ENCODE measurements around the gene AHRR.
A peak's percentile ranks its signal among the peaks of the same experiment; 100 is the strongest.

AHRR gene

DNA sequence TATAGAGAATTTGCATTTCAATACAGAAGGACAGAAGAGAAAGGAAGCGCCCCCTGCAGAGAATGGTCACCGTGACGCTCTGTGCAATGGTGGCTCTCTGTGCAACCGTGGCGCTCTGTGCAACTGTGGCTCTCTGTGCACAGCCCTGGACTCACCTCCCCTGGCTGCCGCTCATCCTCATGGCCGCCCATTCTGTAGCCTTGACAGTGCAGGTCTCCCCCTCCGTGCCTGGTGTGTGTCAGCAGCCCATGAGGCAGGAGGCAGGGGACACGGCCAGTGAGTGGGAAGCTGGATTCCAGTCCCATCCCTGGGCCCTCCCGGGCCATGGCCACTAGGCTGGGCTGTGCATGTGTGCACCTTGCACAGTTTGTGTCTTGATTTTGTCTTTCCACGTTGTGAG is 133.4 kb downstream of the AHRR start:
- DNase-seq (ENCODE audit: low read depth in 2 of 3, low spot score in 1 of 3): no peak

DNA sequence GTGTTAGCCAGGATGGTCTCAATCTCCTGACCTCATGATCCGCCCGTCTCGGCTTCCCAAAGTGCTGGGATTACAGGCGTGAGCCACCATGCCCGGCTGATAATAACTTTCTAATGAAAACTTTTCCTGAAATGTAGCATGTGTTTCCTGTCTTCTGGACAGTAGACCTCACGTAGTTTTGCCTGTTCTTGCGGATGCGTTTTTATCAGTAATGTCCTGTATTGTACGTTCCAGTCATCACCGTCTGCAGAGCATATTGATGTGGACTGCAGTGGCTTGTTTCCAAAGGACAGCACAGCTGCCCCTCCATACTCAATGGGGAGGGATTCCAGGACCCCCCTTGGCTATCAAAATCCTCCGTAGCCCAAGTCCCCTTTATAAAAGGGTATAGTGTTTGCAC is 134.3 kb downstream of the AHRR start:
- no peak for DNase-seq (ENCODE audit: low read depth in 2 of 3, low spot score in 1 of 3)

DNA sequence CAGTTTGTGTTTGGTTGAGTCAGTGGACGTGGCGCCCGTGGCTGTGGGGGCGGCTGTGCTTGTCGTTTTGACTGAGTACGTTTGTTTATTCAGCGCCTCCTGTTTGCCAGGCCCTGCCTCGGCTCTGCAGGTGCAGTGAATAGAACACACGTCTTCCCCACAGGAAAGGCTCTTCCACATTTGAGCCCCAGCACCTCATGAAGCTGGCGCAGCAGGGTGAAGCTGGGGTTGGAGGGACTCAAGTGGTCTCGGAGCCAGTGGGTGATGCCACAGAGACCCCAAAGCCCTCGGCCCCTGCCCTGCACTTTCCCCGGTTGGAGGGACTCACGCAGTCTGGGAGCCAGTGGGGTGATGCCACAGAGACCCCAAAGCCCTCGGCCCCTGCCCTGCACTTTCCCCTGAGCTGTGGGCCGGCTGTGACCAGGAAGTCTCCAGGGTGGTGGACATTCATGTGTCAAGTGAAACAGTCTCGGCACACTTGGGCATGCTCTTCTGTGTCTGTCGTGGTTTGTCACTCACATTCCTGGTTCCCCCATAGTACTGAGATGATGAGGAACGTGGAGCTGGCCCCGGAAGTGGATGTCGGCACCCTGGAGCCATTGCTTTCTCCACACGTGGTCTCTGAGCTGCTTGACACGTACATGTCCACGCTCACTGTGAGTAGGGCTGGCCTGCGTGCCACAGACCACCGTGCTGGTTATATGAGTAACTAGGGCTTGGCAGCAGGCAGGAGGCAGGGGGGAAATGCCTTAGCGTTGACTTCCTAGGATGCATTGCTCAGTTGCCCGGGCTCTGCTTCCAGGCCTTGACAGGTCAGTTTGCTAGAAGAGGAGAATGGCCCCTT is 135.1 kb downstream of the AHRR start:
- no peak for DNase-seq (ENCODE audit: low read depth in 2 of 3, low spot score in 1 of 3)

DNA sequence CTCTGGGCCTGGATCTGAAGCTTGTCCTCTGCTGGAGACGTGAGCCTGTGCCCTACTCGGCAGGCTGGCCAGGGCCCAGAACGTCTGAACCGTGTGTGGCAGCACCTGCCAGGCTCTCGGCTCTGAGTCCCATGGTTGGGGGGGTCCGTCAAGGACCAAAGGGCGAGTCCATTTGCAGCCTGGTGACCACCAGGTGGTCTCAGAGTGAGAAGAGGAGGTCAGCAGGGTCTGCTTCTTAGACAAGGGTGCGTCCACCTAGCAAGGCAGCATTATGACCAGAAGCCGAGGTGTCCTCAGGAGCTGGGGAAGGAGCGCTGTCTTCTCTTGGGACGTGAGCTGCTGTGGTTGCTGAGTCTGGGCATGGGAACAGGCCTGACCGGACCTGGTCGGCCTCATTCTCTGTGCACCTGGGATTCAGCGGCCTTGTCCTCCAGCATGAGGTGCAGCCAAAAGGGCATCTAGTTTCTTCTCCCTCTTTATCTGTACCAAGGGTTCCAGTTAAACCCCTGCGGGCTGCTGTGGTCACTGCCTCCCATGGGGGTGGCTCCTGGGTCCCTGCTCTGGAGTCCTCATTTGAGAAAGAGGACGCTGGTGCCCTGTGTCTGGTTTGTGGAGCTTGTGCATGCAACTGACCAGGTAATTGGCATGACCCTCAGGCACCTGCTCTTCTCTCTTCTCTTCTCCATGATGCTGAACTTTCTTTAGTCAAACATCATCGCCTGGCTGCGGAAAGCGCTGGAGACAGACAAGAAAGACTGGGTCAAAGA is 135.9 kb downstream of the AHRR start:
- DNase-seq (ENCODE audit: low read depth in 2 of 3, low spot score in 1 of 3): no peak

DNA sequence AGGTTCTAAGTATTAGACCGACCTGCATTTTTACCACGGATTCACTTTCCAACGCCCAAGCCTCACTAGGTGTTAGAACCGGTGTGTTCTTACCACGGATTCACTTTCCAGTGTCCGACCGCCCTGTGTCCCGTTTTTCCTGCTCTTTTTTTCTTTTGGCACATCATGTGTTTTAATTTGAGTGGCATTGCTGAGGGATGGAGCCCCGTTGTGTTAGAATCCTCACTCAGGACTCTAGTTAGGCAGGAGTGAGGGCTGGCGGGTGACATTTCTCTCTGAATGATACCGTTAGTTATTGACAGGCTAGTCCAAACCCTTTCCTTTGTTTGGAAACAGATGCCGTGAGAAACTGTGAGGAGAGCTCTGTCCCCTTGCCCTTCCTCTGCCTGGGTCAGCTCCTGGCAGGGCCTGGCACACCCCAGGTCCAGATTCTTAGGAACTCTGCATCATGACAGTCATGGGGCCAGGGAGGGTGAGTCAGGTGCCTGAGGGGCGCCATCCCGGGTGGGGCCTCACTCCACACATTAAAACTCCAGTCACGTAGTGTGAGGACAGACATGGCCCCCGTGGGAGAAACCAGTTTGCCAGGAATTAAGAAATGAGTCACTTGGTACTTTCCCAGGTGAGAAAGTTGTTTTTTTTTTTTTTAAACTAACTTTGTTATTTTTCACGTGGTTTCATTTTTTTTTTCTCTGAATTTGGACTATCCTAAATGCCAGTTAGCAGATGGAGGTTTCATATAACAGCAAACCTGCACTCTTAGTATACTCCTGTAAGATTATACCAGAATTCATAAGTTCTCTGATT is 137.2 kb downstream of the AHRR start:
- peak; percentile 57 to 69 (median 65) for DNase-seq (ENCODE audit: low read depth in 2 of 3, low spot score in 1 of 3)

DNA sequence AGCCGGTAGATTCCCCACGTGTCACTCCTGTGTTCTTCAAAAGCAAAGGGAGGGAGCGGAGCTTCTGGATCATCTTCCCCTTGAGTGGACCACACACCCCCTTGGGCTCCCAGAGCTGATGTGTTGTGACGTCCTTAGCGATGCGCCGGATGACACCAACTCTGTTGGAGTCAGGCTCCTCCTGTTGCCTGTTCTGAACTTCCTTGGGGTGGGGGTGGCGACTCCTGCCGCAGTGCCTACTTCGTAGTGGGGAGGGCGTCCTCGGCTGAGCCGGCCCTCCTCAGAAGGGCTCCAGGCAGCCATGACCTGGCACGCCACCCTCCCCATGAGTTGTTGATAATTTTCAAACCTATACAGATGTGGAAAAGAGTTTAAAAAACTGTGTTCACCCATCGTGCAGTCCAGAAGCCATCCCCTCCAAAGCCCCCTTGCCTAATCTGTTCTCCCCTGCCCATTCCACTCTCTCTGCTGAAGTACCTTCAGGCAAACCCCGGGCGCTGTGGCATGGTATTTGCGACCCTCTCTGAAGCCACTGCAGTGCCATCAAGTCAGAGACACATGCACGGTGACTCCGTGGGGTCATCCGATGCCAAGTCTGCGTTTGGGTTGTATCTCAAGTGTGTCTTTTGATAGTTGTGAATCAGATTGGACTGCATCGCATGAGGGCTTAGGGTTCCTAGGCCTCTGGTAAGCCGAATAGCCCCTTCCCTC is 138.2 kb downstream of the AHRR start:
- DNase-seq (ENCODE audit: low read depth in 2 of 3, low spot score in 1 of 3): no peak

DNA sequence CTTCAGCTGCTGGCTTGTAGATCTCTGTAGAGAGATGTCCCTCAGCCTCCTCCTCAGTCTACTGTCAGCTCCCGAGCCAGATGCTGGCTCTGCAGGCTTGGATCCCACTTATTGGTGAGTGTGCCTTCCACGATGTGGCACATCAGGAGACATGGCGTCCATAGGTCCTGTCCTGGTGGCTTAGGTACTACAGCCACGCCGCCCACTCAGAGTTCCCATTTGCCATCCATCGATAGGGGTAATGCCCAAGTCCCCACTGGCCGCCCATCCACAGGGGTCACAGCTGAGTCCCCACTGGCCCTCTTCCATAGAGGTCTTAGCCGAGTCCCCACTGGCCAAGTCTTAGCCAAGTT is 138.7 kb downstream of the AHRR start:
- no peak for DNase-seq (ENCODE audit: low read depth in 2 of 3, low spot score in 1 of 3)

DNA sequence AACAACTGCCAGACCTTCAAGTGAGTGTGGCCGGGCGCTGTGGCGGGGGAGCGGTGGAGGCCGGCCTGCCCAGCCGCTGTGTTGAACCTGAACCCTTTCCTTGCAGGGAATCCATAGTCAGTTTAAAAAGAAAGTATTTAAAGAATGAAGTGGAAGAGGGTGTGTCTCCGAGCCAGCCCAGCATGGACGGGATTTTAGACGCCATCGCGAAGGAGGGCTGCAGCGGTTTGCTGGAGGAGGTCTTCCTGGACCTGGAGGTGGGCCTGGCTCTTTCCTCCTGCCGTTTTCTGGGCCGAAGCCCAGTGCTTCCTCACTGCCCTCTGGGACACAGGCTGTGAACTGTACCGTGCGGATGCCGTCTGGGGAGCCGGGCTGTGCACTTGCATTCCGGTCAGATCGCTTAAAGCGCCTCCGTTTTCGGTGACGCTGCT is 140.6 kb downstream of the AHRR start:
- no peak for DNase-seq (ENCODE audit: low read depth in 2 of 3, low spot score in 1 of 3)

DNA sequence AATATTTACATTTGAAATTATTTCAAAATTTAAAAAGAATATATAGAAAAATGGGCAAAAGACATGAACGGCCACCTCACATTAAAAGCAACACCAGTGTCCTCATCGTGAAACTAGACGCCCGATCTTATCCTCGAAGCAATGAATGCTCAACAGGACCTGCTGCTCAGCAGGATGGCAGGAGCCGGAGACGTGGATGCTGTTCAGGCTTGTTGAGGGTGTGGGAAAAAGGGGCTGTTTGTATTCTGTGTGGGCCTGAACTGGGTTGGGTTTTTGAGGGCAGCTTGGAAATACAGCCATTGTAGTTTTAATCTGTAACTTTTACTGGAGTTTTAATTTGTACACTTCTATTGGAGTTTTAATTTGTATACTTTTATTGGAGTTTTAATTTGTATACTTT is 141.8 kb downstream of the AHRR start:
- no peak for DNase-seq (ENCODE audit: low read depth in 2 of 3, low spot score in 1 of 3)

DNA sequence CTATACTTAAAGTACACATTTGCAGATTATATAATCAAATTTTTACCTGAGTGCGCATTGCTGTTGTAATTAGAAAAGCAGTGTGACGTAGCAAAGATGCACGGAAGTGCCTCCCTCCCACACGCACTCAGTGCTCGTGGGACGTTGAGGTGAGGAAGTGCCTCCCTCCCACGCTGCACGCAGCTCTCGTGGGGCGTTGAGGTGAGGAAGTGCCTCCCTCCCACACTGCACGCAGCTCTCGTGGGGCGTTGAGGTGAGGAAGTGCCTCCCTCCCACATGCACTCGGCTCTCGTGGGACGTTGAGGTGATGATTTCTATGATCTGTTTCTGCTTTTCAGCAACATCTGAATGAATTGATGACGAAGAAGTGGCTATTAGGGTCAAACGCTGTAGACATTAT is 142.4 kb downstream of the AHRR start:
- DNase-seq (ENCODE audit: low read depth in 2 of 3, low spot score in 1 of 3): peak; percentile 41 to 53 (median 43)

DNA sequence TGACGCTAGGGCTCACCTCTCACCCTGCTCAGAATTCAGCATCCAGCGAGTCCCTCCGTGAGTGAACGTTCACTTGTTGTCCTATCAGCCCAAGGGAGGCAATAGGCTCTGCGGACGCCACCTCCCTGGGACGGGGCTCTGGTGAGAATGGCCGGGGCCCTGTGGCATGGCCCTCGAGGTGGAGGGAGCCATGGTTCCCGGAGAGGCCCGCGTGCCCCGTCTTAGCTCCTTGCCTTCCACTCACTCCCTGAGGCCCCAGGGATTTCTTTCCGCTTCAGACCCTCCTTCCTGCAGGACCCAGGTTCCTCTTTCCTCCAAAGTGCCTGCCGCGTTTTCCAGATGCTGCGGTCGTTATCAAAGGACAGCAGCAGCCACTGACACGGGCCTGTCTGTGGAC is 142.9 kb downstream of the AHRR start:
- DNase-seq (ENCODE audit: low read depth in 2 of 3, low spot score in 1 of 3): no peak

DNA sequence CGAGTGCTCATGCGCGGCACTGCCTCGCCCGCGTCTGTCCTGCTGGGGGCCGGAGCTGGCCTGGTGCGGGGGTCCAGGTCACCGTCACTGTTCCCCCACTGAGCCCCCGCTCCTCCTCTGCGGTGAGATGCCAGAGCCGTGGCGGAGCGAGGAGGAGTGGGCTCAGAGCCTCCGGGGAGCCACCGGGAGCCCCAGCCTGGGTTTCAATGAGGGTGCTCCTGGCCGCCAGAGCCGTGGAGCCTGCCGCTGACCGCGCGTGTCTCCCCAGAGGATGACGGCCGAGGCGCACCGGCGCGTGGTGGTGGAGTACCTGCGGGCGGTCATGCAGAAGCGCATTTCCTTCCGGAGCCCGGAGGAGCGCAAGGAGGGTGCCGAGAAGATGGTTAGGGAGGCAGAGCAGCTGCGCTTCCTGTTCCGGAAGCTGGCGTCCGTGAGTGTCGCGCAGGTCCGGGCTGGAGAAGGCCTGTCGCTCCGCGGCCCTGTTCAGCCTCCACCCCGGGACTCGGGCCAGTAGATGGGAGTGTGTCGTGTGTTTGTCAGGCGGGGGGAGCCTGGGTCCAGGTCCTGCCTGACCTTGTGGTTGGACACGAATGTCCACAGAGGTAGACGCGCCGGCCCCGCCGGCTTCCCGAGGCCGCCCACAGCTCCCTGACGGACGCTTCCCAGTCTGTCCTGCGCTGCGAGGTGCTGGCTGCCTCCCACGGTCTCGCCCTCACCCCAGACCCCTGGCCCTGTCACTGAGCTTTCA is 143.5 kb downstream of the AHRR start:
- no peak for DNase-seq (ENCODE audit: low read depth in 2 of 3, low spot score in 1 of 3)

DNA sequence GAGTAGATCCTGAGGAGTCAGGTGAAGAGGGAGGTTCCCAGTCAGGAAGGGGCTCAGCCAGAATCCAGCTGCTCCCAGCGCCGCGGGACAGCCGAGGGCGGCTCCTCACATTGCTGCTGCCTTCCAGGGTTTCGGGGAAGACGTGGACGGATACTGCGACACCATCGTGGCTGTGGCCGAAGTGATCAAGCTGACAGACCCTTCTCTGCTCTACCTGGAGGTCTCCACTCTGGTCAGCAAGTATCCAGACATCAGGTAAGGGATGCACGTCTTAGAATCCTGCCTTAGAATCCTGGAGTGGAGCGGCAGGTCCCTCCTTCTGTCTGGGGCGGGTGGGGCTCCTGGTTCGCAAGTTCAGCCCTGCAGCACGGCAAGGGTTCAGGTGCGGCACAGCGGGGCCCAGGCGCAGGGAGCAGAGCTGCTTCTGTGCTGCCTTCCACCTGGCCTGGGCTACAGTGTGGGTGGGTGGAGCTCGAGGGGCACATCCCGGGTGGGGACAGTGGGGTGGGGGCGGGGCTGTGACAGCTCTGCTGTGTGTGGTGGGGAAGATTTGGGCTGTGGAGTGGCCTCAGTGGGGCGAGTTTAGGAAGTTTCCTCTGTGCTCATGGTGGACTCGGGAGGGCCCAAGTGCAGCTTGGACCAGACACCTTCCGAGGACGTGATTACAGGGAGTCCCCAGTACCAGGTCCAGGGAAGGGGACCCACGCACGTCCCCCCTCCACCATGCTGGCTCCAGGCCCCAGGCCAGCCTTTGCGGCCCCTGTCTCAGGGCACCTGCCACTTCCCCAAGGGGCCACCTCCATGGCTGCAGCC is 144.3 kb downstream of the AHRR start:
- DNase-seq (ENCODE audit: low read depth in 2 of 3, low spot score in 1 of 3): no peak

DNA sequence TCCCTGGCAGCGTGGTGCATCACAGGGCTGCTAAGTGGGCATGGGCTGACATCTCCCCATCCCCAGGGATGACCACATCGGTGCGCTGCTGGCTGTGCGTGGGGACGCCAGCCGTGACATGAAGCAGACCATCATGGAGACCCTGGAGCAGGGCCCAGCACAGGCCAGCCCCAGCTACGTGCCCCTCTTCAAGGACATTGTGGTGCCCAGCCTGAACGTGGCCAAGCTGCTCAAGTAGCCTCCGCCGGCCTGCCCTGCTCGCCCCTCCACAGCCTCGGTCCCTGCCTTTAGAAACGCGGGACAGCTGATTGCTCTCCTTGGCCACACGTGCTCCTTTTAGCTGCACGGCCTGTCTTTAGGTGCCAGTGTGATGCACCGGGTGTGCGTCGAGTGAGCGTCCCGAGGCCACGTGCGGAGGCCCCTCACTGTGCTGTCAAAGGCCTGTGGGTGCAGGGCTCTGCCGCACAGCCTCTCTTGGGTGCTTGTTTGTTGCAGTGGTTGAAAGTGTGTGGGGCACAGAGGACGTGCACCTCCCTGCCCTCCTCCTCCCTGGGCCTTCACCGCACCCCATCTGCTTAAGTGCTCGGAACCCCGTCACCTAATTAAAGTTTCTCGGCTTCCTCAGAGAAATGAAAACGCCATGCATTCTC is 145.3 kb downstream of the AHRR start:
- no peak for DNase-seq (ENCODE audit: low read depth in 2 of 3, low spot score in 1 of 3)

DNA sequence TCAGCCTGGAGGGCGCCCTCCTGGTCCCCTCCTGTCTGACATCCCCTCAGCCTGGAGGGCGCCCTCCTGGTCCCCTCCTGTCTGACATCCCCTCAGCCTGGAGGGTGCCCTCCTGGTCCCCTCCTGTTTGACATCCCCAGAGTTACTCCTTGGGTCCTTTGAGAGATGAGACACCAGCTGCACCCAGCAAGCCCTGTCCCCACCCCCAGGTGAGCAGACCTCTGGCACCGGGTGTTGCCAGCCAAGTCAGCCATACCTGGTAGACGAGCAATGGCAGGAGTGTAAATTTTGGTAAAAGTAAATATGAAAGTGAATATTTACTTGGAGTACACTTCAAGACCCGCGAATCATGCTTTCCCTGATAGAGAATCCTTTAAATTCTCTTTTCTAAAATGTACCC is 146.9 kb downstream of the AHRR start:
- no peak for DNase-seq (ENCODE audit: low read depth in 2 of 3, low spot score in 1 of 3)

DNA sequence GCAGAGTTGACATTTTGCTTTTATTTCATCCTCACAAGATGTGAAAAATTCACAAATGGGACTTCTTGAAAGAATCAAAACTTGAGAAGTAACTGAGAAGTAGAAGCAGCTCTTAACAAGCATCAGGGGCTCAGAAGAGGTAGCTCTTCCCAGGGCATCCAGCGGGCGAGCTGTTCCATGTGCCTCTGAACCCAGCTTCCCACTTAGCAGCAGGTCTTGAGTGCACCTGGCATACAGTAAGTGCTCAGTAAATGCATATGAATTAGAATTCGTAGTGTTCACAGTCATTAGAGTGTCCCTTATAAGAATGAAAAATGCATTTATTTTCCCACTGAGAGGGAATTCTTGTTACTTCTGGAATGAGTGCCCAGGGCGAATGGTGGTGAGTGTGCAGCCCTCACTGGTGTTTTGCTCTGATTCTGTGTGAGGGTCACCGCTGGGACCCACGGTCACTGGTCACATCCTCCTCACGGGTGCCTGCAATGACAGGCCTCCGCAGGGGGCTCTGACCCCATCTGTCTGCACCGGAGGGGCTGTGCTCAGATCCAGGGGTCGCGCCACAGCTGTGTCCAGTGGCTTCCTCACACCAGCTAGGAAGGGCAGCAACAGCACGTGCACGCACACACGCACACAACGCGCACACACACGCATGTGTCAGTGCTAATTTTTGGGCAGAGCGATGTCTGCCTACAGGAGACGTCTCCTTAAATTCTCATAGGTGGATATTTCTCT is 148.4 kb downstream of the AHRR start:
- no peak for DNase-seq (ENCODE audit: low read depth in 2 of 3, low spot score in 1 of 3)

DNA sequence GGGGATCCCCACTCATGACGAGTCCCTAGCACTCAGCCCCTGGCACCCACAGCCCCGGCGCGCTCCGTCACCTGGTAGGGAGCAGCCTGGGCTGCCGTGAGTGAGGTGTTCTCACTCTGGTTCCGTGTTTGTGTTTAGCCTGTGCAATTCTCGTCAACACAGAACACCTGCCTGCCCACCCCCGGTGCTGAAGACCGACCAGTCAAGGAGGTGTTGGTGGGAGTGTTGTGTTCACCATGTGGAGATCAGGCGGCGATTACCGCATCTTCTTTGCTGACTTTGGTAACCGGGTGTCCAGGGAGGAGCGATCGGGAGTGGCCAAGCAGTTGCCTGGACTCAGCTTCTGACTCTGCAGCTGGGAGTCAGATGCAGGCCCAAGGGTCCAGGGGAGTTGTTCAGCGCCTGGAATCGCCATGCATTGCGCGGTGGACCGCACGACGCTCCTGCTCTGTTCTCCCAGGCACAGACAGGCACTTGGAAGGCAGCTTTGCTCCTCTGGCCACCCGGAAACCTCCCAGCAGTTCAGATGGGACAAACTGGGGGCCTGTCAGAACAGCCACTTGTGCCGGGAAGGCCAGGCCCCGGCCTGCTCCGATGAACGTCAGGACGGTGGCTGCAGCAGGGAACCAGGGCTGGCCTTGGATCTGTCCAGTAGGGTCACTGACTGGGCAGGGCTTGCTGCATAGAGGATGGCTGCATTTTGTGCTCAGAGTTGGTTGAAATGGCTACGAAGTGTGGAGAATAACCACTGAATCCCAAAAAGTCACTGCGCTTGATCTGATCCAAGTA is 149.6 kb downstream of the AHRR start:
- DNase-seq (ENCODE audit: low read depth in 2 of 3, low spot score in 1 of 3): no peak

DNA sequence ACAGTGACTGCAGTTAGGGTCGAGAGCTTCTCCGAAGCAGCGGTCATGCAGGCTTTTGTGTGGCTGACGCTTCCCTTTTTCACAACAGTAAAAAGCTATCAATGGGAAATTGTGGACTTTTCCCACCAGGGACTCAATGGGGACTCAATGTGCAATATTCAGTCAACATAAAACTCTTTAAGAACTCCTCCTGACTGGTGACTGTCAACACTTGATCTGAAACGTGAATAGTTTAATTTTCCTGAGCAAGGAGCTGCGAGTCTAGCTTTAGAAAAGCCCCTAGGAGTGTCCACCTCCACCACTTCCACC is 150.2 kb downstream of the AHRR start:
- DNase-seq (ENCODE audit: low read depth in 2 of 3, low spot score in 1 of 3): no peak

Measured in stimulated activated CD4-positive, alpha-beta T cell treated with anti-CD3 and anti-CD28 coated beads, Interleukin-12 subunit alpha, Interleukin-12 subunit beta, amount 100 ng/mL, for 48 hours (primary cell).